GM18519 (cell line): ENCODE measurements around the gene PDE6C.

Experiments used
- ATAC-seq: cut with Tn5 transposase; IDR thresholded peaks from one replicate; pipeline ENCODE4 v1.9.1; 2021; ENCODE audit warnings: mild to moderate bottlenecking, moderate library complexity; ENCODE audit not compliant: unreplicated experiment, low FRiP score

Gene PDE6C

DNA sequence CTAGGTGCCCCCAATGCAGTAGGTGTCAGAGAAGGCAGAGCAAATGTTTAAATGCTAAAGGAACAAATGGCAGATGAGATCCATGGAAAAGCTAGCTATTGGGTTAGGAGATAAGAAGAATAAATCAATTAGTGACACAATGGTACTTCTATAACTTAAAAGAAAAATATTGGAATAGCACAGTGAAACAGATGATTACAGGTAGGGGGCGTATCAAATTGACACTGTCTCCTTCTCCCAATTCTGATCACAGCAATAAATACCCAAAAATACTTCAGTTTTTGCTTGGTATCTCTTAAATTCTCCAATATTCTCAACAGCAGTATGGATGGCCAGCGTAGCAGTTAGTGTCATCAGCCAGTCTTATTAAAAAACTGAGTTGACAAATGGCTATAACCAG is 84.9 kb downstream of the PDE6C start:
- no peak for ATAC-seq

DNA sequence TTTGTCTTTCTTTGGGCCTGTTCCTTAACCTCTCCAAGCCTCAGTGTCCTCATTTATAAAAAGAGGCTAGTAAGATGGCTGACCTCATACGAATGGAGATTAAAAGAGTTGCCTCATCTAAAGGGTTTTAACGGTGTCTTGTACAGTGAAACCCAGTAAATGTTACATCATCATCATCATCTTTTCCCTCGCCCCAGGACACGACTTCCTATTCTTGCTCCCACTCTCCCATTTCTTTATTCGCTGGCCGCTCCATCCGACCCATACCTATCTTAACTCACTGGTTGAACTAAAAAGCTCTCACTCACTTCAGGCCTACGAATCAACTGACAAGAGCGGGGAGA is 89.5 kb downstream of the PDE6C start:
- no peak for ATAC-seq

DNA sequence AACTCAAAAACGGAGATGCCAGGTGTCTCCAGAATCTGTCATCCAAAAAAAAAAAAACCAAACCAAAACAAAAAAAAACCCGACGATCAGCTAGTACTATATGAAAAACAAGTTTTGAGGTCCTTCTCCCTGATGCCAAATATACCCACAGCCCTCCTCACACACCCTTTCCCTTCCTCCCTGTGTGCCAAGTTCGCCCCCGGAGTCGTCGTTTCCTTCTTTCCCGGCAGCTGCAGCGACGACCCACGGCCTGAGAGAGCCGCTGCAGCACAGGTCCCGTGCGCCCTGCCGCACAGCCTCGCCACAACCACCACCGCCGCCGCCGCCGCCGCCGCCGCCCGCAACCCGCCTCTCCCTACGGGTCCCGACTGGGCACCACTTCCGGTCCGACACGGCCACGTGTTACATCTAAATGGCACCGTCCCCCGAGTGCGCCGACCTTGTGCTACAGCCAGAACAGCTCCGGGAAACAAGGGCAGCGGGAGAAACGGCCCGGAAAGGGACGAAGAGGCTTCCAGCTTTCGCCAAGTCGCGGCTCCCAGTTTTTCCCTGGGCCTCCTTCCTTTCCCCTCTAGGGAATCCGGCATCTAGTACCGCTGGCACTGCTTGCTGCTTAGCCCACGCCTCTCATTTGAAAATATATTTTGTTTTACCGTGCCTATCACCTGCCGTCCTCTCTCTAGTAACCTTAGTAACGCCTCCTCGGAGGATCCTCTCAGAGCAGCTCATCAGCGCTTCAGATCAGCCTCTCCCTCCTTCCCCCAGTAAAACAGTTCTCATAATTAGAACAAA is 90.1 kb downstream of the PDE6C start, which contains the start of gene FRA10AC1:
TSS of gene FRA10AC1 (minus strand) at position 383 of the 792 bp plus-strand sequence. CDS start 2,486 bp downstream, outside the sequence.
- peak; percentile 48 for ATAC-seq

DNA sequence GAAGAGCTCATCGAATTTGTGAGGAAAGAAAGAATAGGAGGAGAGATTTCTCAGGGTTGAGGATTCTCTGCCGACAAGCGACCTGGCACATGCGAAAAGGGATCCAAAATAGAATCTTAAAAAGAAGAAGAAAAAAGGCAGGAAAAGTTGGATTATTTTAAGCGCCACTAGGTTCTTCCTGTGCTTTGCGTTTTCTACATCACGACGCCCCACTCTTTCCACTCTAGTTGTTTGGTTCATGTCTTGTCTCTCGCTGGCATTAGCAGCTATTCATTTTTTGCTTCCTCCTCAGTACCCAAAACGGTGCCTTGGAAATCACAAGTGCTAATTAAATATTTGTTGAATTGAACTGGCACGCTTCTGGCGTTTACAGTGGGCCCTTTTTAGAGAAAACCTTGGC is 90.7 kb downstream of the PDE6C start:
- no peak for ATAC-seq

DNA sequence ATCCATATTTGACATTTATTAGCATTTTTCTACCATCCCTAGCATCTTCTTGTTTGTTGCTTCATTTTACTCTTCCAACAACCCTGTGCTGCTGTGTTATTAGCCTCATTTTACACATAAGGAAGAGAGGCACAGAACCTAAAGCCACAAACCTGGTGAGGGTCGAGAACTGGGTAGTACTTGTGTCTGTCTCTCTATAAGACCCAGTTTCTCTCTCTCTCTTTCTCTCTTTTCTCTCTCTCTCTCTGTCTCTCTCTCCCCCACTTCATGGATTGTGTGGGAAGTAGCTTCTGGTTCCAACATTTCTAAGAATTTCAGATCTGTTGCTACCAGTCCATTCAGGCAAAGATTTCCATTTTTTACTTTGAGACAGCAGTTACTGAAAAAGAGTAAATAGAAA is 91.5 kb downstream of the PDE6C start:
- no peak for ATAC-seq

DNA sequence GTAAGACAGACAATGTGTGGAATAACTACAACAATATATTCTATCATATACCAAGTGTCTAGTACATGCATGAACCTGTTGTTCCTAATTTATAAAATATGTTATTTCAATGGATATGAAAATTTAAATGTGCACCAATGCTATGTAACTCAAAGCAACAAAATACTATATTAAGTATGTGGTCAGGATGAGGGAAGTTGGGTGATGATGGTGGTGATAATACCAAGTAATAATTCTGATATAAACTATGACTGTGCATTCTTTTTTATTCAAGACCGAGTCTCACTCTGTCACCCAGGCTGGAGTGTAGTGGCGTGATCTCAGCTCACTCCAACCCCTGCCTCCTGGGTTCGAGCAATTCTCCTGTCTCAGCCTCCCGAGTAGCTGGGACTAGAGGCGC is 92.1 kb downstream of the PDE6C start:
- ATAC-seq, result no peak

DNA sequence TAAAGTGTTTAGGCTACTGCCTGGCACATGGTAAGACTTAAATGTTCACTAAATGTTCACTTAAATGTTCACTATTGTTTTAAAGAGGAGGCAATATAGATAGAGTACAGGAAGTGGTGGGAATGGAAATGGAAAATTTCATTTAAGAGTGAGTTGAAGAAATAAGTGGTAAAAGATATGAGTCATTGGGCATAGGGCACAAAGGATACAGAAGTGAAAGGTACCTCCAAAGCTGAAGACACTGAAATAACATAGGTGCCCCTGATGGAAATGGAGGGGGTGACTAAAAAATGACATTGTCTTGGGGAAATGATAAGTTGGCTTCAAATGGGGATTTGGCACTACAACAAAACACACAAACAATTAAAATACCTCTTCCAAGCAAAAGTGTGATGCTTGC is 95.3 kb downstream of the PDE6C start:
- ATAC-seq, result no peak

DNA sequence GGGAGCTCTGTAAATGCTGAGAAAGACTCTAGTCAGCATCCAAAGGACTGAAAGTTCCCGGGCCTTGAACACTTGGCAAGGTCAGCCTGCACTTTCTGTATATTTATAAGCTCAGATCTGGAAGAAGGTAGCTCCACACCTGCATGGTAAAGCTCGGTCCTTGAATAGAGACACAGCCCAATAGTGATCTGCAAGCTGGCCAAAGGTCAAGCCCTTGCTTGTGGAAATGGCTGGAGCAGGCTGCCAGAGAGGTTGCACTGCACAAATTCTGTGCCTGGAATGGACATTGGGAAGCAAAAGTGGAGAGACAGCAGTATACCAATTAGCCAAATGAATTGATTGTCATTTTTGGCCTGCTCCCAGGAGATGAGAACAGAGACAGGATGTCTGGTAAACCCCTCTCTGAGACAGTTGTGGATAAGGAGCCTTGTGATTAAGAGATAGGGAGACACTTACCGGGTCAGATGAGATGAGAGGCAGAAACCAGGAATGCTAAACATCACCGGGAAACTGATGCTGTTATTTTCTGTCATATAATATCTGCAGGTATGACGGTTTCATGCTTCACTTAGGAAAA is 98.1 kb downstream of the PDE6C start:
- ATAC-seq, result no peak

DNA sequence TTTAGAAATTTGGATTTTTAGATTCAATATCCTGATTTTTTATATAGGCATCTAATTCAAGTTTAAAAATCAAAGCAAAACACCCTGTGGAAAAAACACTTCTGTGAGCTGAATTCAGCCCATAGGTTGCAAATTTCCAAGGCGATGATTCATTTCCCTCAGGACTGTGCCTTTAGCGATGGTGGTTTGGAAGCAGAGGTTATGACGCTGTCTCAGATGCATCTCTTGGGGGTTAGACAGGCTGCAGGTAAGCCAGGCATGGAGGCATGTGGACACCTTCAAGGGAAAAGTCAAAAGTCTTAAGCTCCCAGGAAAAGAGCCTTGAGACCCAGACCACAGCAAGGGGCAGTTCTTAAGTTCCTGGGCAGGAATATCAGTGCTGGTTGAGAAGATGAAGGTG is 99.6 kb downstream of the PDE6C start:
- ATAC-seq, result no peak

DNA sequence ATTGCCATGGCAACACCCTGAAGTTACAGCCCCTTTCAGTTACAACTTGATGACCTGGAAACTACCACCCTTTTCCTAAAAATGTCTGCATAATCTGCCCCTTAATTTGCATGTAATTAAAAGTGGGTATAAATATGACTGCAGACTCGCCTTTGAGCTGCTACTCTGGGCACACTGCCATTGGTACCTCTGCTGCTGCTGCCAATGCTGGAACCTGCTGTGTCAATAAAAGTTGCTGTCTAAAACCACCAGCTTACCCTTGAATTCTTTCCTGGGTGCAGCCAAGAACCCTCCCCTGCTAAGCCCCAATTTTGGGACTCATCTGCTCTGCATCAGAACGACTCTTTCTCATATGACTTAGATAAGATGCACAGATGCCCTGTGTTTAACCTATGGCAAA is 100.3 kb downstream of the PDE6C start:
- no peak for ATAC-seq

DNA sequence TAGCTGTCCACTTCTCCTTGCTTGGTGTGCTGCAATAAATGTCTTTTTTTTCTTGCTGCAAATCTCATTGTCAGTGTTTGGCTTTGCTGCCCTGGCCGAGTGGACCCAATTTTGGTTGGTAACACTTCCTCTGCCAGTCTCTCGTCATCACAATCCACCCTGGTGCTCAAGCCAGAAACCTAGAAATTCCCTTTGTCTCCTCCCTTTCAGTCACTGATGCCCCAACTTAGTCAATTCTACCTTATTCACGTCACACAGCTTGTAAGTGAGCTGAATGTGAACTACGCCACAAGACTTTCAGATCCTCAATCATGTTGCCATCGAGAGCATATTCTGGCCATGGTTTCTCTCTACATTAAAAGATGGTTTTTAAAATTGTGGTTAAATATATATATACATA is 103.0 kb downstream of the PDE6C start:
- peak; percentile 86 for ATAC-seq
